ENCODE results near the gene OSBPL7. TPM values are rescaled to one million over a fixed set of nuclear protein-coding genes. Genes with fewer than 3 reads are reported as not detected.

OSBPL7 gene
- total and polyA plus RNA-seq, 2 of the 8 experiments (the other 6 are each of a cell fraction or from before 2014, with no cell fraction given), result 7.2 to 8.9 TPM

DNA sequence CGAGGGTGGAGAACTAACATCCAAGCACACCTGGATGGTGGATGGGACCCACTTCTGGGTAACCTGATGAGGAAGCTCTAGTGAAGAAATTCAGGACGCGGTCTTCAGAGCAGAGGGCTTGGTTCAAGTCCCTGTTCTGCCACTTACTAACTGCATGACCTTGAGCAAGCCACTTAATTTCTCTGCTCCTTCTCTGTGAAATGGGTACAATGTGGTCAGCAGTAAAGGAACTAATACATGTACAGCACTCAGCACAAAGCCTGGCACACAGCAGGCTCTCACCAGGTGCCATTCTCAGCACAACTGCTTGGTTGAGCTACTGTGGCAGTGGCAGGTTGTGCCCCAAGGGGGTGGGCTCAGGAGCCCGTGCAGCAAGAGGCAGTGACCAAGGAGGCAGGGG is 1.9 kb upstream of the OSBPL7 start:
- H4K91ac ChIP-seq (replicated peaks; ENCODE audit: insufficient read length, low read length), result no peak overlapping the region
- H3K27me3 ChIP-seq (replicated peaks in 1 of 4; ENCODE audit: control insufficient read depth in 3 of 4, extremely low read depth in 1 of 4, insufficient read depth in 3 of 4, low read length in 3 of 4), result no peaks in the 10 kb centered on the region
- TF ChIP-seq SIRT6 (IDR thresholded peaks at IDR 0.05; ENCODE audit: low read length) (no peak), RAD21 (IDR thresholded peaks at IDR 0.05 in 1 of 2, conservative IDR thresholded peaks at IDR 0.05 in 1 of 2; ENCODE audit: low read depth in 2 of 2, low read length in 2 of 2) (no peak)
- CTCF ChIA-PET (ENCODE audit: partially characterized antibody), result interaction anchor here (1.1 to 2.2 kb wide), 4 partner anchors 19 to 106 kb away, joined by 3 to 4 read pairs (median 3); no protein-coding TSS in a partner anchor
- no peaks in the 10 kb centered on the region for H3K9me3 ChIP-seq (ENCODE audit: insufficient read depth in 2 of 2, low read depth in 1 of 2, low read length in 1 of 2)
- no peak overlapping the region for H3K27ac ChIP-seq (ENCODE audit: low read depth, low read length)
- DNase-seq (ENCODE audit: low read depth in 1 of 2, low spot score in 2 of 2) (no peak), FAIRE-seq (no peak)
- no peak overlapping the region for H4K8ac ChIP-seq (ENCODE audit: extremely low read depth, insufficient read depth, low read length)
- H2BK120ac ChIP-seq (replicated peaks; ENCODE audit: low read depth, low read length), result no peak overlapping the region
- H3K14ac ChIP-seq (ENCODE audit: insufficient read length), result no peak overlapping the region
- H4K20me1 ChIP-seq (replicated peaks in 1 of 2; ENCODE audit: control insufficient read depth in 1 of 2, insufficient read depth in 2 of 2, low read length in 2 of 2), result no peaks in the 10 kb centered on the region
- no peak overlapping the region for H2BK12ac ChIP-seq (ENCODE audit: low read depth, low read length)
- no peak overlapping the region for H2BK20ac ChIP-seq (ENCODE audit: low read length)
- no peak overlapping the region for H3K4ac ChIP-seq (replicated peaks; ENCODE audit: insufficient read length, low read depth, low read length)
- H3K4me1 ChIP-seq (replicated peaks in 1 of 4; ENCODE audit: control insufficient read depth in 3 of 4, insufficient read depth in 4 of 4, low read length in 3 of 4), result peaks cover 0 to 12% (median 7%) of the 10 kb centered on the region in 4 experiments; a peak in 6 of 7 replicates
- POLR2A ChIA-PET (ENCODE audit: partially characterized antibody), result interaction anchor here (1.6 to 2.6 kb wide), 3 partner anchors 12 to 72 kb away, joined by 5 to 6 read pairs (median 6); partner anchors contain the start of gene SP2
- no peak overlapping the region for H3K56ac ChIP-seq (replicated peaks; ENCODE audit: insufficient read length, low read depth, low read length)
- no peak overlapping the region for H3K4me3 ChIP-seq (ENCODE audit: extremely low read depth in 1 of 4, insufficient read depth in 2 of 4, low read depth in 3 of 4, low read length in 4 of 4)
- no peak overlapping the region for H3K23ac ChIP-seq (ENCODE audit: insufficient read length)
- H3K36me3 ChIP-seq (ENCODE audit: control insufficient read depth in 2 of 4, insufficient read depth in 4 of 4, low read length in 3 of 4), result peaks cover 7 to 36% (median 27%) of the 10 kb centered on the region in 4 experiments; a peak in 7 of 8 replicates
- H2AFZ ChIP-seq (ENCODE audit: low read length), result no peak overlapping the region
- H3K18ac ChIP-seq (ENCODE audit: extremely low read depth, low read length), result no peak overlapping the region
- no peak overlapping the region for H4K5ac ChIP-seq (ENCODE audit: insufficient read length, low read depth, low read length)
- no peak overlapping the region for H2BK5ac ChIP-seq (ENCODE audit: low read depth, low read length)
- H3K79me2 ChIP-seq (ENCODE audit: control insufficient read depth in 1 of 2, insufficient read depth in 2 of 2, low read length in 2 of 2), result no peaks in the 10 kb centered on the region
- H2AK5ac ChIP-seq (ENCODE audit: low read depth, low read length), result no peak overlapping the region
- no peaks in the 10 kb centered on the region for H3K79me1 ChIP-seq (ENCODE audit: low read depth, low read length)
- H3K9ac ChIP-seq (replicated peaks in 1 of 4; ENCODE audit: extremely low read depth in 1 of 4, low read depth in 3 of 4, low read length in 3 of 4), result no peak overlapping the region
- H3K4me2 ChIP-seq (ENCODE audit: insufficient read depth in 1 of 2, low read depth in 2 of 2, low read length in 2 of 2), result no peak overlapping the region
- 98% methylated on average over 4 of the region's 4 CpGs; no CpG with 5 or more reads in 1 of the 2 experiments for WGBS, 2 experiments (ENCODE audit: extremely low coverage in 1 of 2, insufficient coverage in 1 of 2, insufficient read length in 1 of 2, insufficient replicate concordance in 2 of 2, low coverage in 1 of 2, low lambda C conversion rate in 2 of 2, missing lambda C conversion rate in 1 of 2)
- H3K23me2 ChIP-seq (ENCODE audit: low read depth, low read length), result peaks cover 8% of the 10 kb centered on the region; the same call in 1 of the 2 replicates
- H2BK15ac ChIP-seq (ENCODE audit: low read length), result no peak overlapping the region
